Measurements from ENCODE around the gene NTF4.

GRCh38 chr19:49020342-49020741 lies 44.3 kb downstream of the NTF4 start:
- no peak for TF ChIP-seq SUZ12 (IDR thresholded peaks at IDR 0.05; ENCODE audit: extremely low read depth, insufficient read depth, insufficient read length)
- no peak for TF ChIP-seq ZNF274 (IDR thresholded peaks at IDR 0.05; ENCODE audit: low read depth, low read length)
- no peak for TF ChIP-seq YY1 (IDR thresholded peaks at IDR 0.05; ENCODE audit: insufficient read depth, insufficient read length)
